Measurements from ENCODE around the gene SNX6.
"Not testable (repeated sequence)": the region's sequence is repeated elsewhere in the genome, so short reads cannot be mapped to it uniquely, and the experiment has no call there.

Gene SNX6

GRCh38 chr14:34655959-34656358 is 26.0 kb upstream of the SNX6 start:
- H3K9ac ChIP-seq (ENCODE audit: low read depth, low read length): no peak overlapping the region
- H3K4me1 ChIP-seq (ENCODE audit: control insufficient read depth, insufficient read depth, low read length): no peaks in the 10 kb centered on the region
- no peak overlapping the region for H3K4me3 ChIP-seq (ENCODE audit: low read depth, low read length)
- H3K36me3 ChIP-seq (ENCODE audit: control insufficient read depth, insufficient read depth, low read length): no peaks in the 10 kb centered on the region
- H3K27me3 ChIP-seq (ENCODE audit: control insufficient read depth, insufficient read depth, low read length): no peaks in the 10 kb centered on the region
- H3K9me3 ChIP-seq (ENCODE audit: control insufficient read depth, insufficient read depth, low read length): no peaks in the 10 kb centered on the region

- H3K27me3 ChIP-seq (ENCODE audit: control insufficient read depth, insufficient read depth, low read length); H3K9me3 ChIP-seq (ENCODE audit: control insufficient read depth, insufficient read depth, low read length); H3K36me3 ChIP-seq (ENCODE audit: control insufficient read depth, insufficient read depth, low read length); H3K4me1 ChIP-seq (ENCODE audit: control insufficient read depth, insufficient read depth, low read length); H3K4me3 ChIP-seq (ENCODE audit: low read depth, low read length); H3K9ac ChIP-seq (ENCODE audit: low read depth, low read length): not testable (repeated sequence)
Observed at GRCh38 chr14:34653073-34653472, 23.1 kb upstream of the SNX6 start.

- H3K36me3 ChIP-seq (ENCODE audit: control insufficient read depth, insufficient read depth, low read length); H3K4me3 ChIP-seq (ENCODE audit: low read depth, low read length); H3K9me3 ChIP-seq (ENCODE audit: control insufficient read depth, insufficient read depth, low read length); H3K27me3 ChIP-seq (ENCODE audit: control insufficient read depth, insufficient read depth, low read length); H3K9ac ChIP-seq (ENCODE audit: low read depth, low read length); H3K4me1 ChIP-seq (ENCODE audit: control insufficient read depth, insufficient read depth, low read length): not testable (repeated sequence)
Observed at GRCh38 chr14:34652348-34652747, 22.4 kb upstream of the SNX6 start.

- no peak overlapping the region for H3K9ac ChIP-seq (ENCODE audit: low read depth, low read length)
- H3K9me3 ChIP-seq (ENCODE audit: control insufficient read depth, insufficient read depth, low read length): no peaks in the 10 kb centered on the region
- H3K4me1 ChIP-seq (ENCODE audit: control insufficient read depth, insufficient read depth, low read length): no peaks in the 10 kb centered on the region
- no peaks in the 10 kb centered on the region for H3K36me3 ChIP-seq (ENCODE audit: control insufficient read depth, insufficient read depth, low read length)
- no peak overlapping the region for H3K4me3 ChIP-seq (ENCODE audit: low read depth, low read length)
- H3K27me3 ChIP-seq (ENCODE audit: control insufficient read depth, insufficient read depth, low read length): no peaks in the 10 kb centered on the region
Observed at GRCh38 chr14:34650786-34651584, 21.0 kb upstream of the SNX6 start.

- H3K9ac ChIP-seq (ENCODE audit: low read depth, low read length); H3K36me3 ChIP-seq (ENCODE audit: control insufficient read depth, insufficient read depth, low read length); H3K9me3 ChIP-seq (ENCODE audit: control insufficient read depth, insufficient read depth, low read length); H3K27me3 ChIP-seq (ENCODE audit: control insufficient read depth, insufficient read depth, low read length); H3K4me1 ChIP-seq (ENCODE audit: control insufficient read depth, insufficient read depth, low read length); H3K4me3 ChIP-seq (ENCODE audit: low read depth, low read length): not testable (repeated sequence)
Observed at GRCh38 chr14:34650006-34650405, 20.1 kb upstream of the SNX6 start.

- no peaks in the 10 kb centered on the region for H3K27me3 ChIP-seq (ENCODE audit: control insufficient read depth, insufficient read depth, low read length)
- no peaks in the 10 kb centered on the region for H3K4me1 ChIP-seq (ENCODE audit: control insufficient read depth, insufficient read depth, low read length)
- no peaks in the 10 kb centered on the region for H3K36me3 ChIP-seq (ENCODE audit: control insufficient read depth, insufficient read depth, low read length)
- no peak overlapping the region for H3K4me3 ChIP-seq (ENCODE audit: low read depth, low read length)
- H3K9me3 ChIP-seq (ENCODE audit: control insufficient read depth, insufficient read depth, low read length): no peaks in the 10 kb centered on the region
- H3K9ac ChIP-seq (ENCODE audit: low read depth, low read length): no peak overlapping the region
Observed at GRCh38 chr14:34649344-34649743, 19.4 kb upstream of the SNX6 start.

GRCh38 chr14:34646570-34647255 is 16.8 kb upstream of the SNX6 start:
- no peaks in the 10 kb centered on the region for H3K36me3 ChIP-seq (ENCODE audit: control insufficient read depth, insufficient read depth, low read length)
- H3K4me1 ChIP-seq (ENCODE audit: control insufficient read depth, insufficient read depth, low read length): no peaks in the 10 kb centered on the region
- no peak overlapping the region for H3K4me3 ChIP-seq (ENCODE audit: low read depth, low read length)
- H3K27me3 ChIP-seq (ENCODE audit: control insufficient read depth, insufficient read depth, low read length): no peaks in the 10 kb centered on the region
- no peak overlapping the region for H3K9ac ChIP-seq (ENCODE audit: low read depth, low read length)
- H3K9me3 ChIP-seq (ENCODE audit: control insufficient read depth, insufficient read depth, low read length): no peaks in the 10 kb centered on the region

GRCh38 chr14:34643361-34643760 is 13.4 kb upstream of the SNX6 start:
- Histone ChIP-seq H3K4me3 (ENCODE audit: low read depth, low read length) (no peak overlapping the region), H3K27me3 (ENCODE audit: control insufficient read depth, insufficient read depth, low read length) (no peaks in the 10 kb centered on the region), H3K36me3 (ENCODE audit: control insufficient read depth, insufficient read depth, low read length) (no peaks in the 10 kb centered on the region), H3K4me1 (ENCODE audit: control insufficient read depth, insufficient read depth, low read length) (no peaks in the 10 kb centered on the region), H3K9me3 (ENCODE audit: control insufficient read depth, insufficient read depth, low read length) (no peaks in the 10 kb centered on the region), H3K9ac (ENCODE audit: low read depth, low read length) (no peak overlapping the region)

GRCh38 chr14:34642595-34642994 is 12.6 kb upstream of the SNX6 start:
- no peaks in the 10 kb centered on the region for H3K36me3 ChIP-seq (ENCODE audit: control insufficient read depth, insufficient read depth, low read length)
- H3K27me3 ChIP-seq (ENCODE audit: control insufficient read depth, insufficient read depth, low read length): no peaks in the 10 kb centered on the region
- H3K9me3 ChIP-seq (ENCODE audit: control insufficient read depth, insufficient read depth, low read length): no peaks in the 10 kb centered on the region
- H3K4me3 ChIP-seq (ENCODE audit: low read depth, low read length): no peak overlapping the region
- H3K4me1 ChIP-seq (ENCODE audit: control insufficient read depth, insufficient read depth, low read length): no peaks in the 10 kb centered on the region
- no peak overlapping the region for H3K9ac ChIP-seq (ENCODE audit: low read depth, low read length)

- Histone ChIP-seq H3K4me1 (ENCODE audit: control insufficient read depth, insufficient read depth, low read length) (no peaks in the 10 kb centered on the region), H3K36me3 (ENCODE audit: control insufficient read depth, insufficient read depth, low read length) (no peaks in the 10 kb centered on the region), H3K27me3 (ENCODE audit: control insufficient read depth, insufficient read depth, low read length) (no peaks in the 10 kb centered on the region), H3K9ac (ENCODE audit: low read depth, low read length) (no peak overlapping the region), H3K9me3 (ENCODE audit: control insufficient read depth, insufficient read depth, low read length) (no peaks in the 10 kb centered on the region), H3K4me3 (ENCODE audit: low read depth, low read length) (no peak overlapping the region)
Observed at GRCh38 chr14:34640826-34641225, 10.9 kb upstream of the SNX6 start.

GRCh38 chr14:34634360-34634771 is 4.4 kb upstream of the SNX6 start:
- not testable (repeated sequence) for H3K9me3 ChIP-seq (ENCODE audit: control insufficient read depth, insufficient read depth, low read length); H3K4me3 ChIP-seq (ENCODE audit: low read depth, low read length); H3K36me3 ChIP-seq (ENCODE audit: control insufficient read depth, insufficient read depth, low read length); H3K9ac ChIP-seq (ENCODE audit: low read depth, low read length); H3K4me1 ChIP-seq (ENCODE audit: control insufficient read depth, insufficient read depth, low read length); H3K27me3 ChIP-seq (ENCODE audit: control insufficient read depth, insufficient read depth, low read length)

GRCh38 chr14:34633742-34634141 is 3.8 kb upstream of the SNX6 start:
- H3K27me3 ChIP-seq (ENCODE audit: control insufficient read depth, insufficient read depth, low read length): no peaks in the 10 kb centered on the region
- H3K4me3 ChIP-seq (ENCODE audit: low read depth, low read length): no peak overlapping the region
- no peaks in the 10 kb centered on the region for H3K9me3 ChIP-seq (ENCODE audit: control insufficient read depth, insufficient read depth, low read length)
- H3K9ac ChIP-seq (ENCODE audit: low read depth, low read length): no peak overlapping the region
- no peaks in the 10 kb centered on the region for H3K36me3 ChIP-seq (ENCODE audit: control insufficient read depth, insufficient read depth, low read length)
- peaks cover 2% of the 10 kb centered on the region for H3K4me1 ChIP-seq (ENCODE audit: control insufficient read depth, insufficient read depth, low read length)

Measured in iPS-15b (cell line).